Stimulated activated CD4-positive, alpha-beta T cell treated with anti-CD3 and anti-CD28 coated beads, Interleukin-4, amount 100 ng/mL, for 4 hours (primary cell): ENCODE data around the gene TRIM66.
"Not testable (repeated sequence)": the region's sequence is repeated elsewhere in the genome, so short reads cannot be mapped to it uniquely, and the experiment has no call there.

Experiments
- DNase-seq, 2 experiments: peaks; one replicate each; pipeline ENCODE4 v3.0.0-alpha.2; 2020

The TRIM66 gene

DNA sequence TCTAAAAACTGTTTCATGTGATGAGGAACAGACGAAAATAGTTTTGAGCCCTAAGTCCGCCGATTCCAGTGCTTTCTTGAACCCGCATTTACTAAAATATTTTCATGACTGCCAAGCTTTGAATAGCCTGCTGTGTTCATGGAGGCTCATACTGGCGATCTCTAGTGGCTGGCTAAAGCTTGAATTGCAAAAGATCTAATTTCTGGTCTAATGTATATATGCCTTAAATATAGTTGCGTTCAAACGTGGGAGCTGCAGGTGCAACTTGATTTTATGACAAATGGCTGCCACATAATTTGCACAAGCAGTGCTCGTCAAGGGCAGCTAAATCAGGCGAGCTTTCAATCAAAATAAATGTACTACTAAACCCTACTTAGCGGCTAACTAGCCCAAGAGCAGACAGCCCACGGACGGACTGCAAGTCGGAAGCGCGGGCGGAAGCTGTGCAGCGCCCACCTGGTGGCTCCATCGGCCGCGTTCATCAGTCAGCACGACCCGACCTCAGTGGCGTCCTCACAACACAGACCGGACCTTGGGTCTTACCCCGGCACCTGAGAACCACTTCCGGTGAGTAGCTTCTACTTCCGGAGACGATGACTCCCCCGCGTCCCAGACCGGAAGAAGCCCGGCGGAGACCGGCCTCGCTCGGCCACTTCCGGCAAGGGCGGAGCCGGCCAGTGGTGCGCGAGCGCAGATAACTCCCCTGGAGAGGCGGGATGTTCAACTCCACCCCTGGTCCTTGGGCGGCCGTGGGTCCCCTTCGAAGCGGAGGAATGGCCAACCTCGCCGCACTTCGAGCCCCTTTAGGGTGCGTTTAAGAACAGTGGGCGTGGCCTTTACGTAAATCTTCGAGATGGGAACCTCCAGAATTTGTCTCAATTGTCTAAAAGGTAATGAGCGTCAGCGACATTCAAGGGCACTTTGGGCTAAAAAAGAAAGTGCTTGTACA, 6.2 kb upstream of the TRIM66 start:
- peak; percentile 74 to 81 for DNase-seq

DNA sequence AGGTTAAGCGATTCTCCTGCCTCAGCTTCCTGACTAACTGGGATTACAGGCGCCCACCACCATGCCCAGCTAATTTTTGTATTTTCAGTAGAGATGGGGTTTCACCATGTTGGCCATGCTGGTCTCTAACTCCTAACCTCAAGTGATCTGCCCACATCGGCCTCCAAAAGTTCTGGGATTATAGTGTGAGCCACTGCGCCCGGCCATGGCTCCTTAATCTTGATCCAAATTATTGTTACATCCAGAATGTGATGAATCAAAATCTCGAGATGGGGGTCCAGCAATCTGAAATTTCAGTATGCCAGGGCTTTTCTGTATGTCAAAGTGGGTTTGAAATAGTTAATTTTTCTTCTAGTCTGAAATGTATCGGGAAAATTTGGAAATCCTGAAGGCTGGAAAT, 3.9 kb upstream of the TRIM66 start:
- DNase-seq: no peak

DNA sequence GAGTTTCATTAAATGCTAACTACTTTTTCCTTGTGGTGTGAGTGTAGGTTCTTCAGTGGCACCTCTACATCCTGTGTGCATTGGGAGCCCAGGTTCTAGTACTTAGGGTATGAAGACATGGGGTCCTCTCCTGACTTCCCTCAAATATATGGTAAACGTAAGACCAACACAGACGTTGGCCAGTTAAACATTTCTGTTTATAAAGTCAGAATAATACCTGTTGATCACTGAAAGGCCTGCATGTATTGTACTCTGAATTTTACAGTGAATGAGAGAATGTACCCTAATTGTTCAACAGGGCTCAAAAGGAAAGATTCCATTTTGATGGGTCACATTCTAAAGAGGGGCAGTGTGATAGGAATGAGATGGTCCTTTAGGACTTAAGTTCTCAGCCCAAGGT, 3.4 kb upstream of the TRIM66 start:
- DNase-seq: no peak

DNA sequence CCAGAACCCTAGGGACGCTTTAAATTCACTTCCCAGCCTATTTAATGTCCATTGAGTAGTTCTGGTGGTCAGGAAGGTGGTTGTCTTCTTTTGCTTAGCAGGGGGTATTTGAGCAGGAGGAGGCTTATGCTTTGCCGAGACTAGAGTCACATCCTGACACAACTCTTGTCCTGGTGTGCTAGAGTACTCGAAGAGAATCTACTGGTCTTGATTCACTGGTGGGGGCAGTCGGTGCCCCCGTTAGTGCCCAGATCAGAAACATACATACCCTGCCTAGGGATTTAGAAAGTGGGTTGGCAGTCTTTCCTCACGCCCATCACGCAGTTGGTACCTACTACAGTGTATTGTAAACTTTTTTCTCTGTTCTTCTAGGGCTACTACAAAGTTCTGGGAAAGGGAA, 2.8 kb upstream of the TRIM66 start:
- DNase-seq: no peak

DNA sequence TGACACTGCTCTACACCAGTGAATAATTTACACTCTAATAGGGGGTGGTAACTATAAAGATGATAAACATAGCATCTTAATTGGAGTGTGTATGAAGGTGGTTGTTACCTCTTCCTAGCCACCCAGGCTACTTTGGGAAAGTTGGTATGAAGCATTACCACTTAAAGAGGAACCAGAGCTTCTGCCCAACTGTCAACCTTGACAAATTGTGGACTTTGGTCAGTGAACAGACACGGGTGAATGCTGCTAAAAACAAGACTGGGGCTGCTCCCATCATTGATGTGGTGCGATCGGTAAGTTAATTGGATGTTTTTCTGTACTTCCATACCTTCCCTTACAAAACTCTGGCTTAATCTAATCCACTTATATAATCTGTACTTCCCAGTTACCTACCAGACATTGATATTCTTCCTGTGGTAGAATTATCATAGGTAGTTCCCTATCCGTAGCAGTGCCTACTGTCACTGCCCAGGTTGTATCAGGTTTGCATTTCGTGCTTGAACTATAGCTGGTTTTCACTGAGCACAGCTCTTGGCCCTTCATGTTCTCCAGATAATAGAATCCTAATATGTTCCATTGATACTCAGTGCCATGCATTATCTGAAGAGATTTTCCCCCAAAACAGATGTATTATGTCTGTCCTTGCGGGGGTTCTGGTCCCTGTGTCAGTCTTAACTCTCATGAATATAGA, 2.3 kb upstream of the TRIM66 start:
- DNase-seq: no peak

DNA sequence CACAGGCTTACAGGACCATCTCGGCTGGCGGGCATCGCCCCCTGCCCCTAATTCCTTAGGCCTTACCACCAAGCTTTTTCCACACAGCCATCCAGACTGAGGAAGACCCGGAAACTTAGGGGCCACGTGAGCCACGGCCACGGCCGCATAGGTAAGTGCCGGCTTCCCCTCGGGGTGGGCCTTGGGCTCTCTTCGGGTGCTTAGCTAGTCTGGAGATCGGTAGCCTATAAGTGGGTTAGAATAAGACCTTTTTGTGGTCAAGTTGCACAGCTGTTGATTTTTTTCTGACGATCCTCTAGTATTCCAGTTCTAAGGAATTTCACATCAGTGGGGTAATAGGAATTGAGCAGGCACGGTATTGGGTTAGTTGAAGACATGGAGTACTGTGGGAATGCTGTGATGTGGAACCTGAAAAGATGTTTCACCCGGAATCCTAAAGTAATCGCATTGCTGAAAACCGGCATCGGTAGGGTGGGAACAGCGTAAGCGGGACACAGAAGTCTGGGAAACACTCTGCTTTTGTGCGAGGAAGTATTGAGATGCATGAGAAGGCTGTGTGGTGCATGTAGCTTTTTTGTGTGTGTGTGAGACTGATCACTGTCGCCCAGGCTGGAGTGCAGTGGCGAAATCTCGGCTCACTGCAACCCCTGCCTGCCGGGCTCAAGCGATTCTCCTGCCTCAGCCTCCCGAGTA, 796 bp upstream of the TRIM66 start:
- peak in 1 of 2 experiments; percentile 27 for DNase-seq

DNA sequence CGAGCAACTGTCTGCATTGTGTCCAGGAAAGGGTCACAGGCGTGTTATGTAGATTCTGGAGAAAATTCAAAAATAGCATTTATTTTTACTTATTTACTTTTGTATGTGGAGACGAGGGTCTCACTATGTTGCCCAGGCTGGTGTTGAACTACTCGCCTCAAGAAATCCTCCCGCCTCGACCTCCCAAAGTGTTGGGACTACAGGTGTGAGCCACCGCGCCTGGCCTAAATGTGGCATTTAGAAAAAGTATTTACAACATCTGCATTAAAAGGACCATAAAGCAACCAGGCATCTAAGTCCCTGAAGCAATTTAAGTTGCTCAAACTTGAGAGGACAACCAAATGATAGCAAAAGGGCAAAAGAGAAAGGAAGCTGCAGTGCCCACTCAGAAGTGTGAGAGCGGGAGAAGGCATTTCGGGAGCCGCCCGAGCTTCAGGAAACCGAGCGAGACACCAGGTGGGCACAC, 595 bp downstream of the TRIM66 start:
- no peak for DNase-seq

DNA sequence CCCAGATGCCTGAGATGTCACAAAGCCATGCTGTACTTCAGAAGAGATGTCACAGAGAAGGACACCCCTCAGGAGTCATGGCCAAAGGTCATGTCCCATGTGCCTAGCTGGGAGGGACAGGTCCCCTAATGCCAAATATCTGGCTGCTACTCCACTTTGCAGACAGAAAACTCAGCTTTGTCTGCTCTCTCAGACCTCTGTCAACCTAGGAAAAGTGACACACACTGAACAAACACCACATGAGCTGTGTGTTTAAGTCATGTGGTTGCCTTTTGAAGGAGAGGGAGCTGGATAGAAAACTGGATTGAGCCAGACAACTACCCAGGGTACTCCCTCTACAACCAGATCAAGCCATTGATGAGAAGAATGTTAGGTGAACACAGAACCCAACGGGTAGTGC, 3.5 kb downstream of the TRIM66 start:
- no peak for DNase-seq

DNA sequence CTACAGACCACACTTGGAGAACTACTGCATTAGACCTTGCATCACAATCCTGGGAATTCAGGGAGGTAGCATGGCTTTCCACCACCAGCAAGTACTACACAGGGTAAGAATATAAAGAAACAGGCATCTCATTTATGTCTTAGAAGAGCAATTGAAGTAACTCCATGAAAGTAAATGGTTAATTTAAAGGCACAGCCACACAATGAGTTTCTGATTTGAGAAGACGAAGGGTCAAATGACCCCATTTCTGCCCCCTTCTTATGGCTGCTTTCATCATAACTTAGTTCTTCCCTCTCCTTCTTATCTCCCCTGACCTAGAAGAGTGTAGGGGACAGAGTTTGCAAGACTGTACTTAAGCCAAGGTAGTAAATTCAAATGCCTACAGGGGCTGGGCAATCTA, 6.0 kb downstream of the TRIM66 start:
- DNase-seq: no peak

DNA sequence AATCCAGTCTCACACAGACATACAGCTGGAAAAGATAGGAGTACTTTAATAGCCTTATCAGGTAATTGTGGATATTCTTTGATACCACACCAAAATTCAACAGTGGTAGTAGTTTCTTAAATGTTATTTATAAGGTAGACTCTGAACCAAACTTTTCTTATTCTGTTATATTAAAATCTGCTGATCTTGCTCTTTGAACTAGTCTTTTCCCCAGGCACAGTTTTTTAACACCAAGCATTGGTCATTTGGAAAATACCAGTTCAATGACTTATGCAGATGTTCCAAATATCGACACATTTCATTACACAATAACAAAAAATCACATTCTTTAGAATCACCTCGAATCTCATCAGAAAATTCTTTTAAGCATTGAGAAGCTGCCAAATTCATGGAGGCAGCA, 7.6 kb downstream of the TRIM66 start:
- DNase-seq: no peak

DNA sequence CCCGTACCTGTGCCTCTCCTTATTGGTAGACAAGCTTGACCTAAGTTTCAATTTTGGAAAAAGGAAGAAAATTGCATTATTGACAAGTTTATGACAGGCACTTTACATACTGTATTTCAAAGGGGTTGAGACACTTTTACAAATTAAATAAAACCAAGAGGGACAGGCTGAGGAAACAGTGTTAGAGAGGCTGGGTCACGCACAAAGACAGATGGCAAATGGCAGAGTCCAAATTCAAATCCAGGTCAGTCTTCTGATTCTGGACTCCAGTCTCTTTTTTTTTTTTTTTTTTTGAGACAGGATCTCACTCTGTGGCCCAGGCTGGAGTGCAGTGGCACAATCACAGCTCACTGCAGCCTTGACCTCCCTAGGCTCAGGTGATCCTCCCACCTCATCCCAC, 10.1 kb downstream of the TRIM66 start:
- DNase-seq: no peak

DNA sequence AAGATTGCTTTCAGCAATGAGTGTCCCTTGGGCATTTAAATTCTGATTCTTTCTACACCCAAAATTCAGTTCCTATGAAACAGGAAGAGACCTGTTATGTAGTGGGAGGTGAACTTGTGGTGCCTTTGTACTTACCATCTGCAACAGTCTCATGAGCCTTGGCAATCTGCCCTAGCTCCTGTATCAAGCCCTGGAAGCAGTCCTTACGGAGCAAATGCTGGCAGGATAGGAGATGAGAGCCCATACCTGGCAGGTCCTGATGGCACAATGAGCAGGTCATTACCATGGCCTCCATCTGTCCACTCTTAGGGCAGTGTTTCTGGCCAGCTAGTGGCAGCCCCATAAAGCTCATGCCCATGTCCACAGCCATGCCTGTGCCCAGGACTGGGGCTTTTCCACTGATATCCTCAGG, 10.8 kb downstream of the TRIM66 start:
- no peak for DNase-seq

DNA sequence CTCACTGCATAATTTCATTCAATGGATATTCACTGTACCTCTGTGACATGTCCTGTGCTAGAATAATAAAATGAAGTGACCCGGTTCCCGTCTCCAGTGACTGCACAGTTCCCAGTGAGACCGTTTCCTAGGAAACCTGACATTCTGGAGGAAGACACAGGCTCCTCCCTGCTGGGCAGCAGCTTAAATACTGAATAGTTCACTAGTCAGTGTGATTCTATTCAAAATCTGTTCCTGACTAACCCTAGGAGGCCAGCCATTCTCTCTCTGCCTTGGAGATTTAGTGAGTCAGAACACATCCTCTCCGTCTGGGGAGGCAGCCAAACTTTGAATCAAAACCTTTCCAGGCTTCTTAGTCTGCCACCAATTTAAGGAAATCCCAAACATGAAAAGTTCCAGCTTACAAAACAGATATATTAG, 11.3 kb downstream of the TRIM66 start:
- no peak for DNase-seq

DNA sequence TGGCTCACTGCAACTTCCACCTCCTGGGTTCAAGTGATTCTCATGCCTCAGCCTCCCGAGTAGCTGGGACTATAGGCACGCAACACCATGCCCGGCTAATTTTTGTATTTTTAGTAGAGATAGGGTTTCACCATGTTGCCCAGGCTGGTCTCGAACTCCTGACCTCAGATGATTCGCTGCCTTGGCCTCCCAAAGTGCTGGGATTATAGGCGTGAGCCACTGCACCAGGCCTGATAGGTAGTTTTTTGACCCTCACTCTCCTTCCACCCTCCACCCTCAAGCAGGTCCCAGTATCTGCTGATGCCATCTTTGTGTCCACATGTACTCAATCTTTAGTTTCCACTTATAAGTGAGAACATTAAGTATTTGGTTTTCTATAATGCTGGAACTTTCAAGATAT, 12.4 kb downstream of the TRIM66 start:
- DNase-seq: not testable (repeated sequence)

DNA sequence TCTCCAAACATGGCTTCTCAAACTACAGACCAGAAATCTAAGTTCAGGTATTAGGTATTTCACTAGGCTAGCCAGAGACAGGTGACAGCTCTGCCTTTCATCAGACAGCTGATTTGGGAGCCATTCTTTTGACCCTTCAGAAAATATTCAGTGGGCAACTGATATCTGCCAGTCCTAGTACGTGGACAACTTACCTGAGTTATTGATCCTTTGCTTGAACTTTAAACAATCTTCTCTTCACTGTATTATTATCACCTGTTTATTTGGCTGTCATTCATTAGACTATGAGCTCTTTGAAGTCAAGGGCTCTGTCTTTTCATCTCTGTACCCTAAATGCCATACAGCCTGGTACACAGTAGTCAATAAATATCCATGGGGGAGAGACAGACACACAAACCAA, 17.2 kb downstream of the TRIM66 start:
- no peak for DNase-seq

DNA sequence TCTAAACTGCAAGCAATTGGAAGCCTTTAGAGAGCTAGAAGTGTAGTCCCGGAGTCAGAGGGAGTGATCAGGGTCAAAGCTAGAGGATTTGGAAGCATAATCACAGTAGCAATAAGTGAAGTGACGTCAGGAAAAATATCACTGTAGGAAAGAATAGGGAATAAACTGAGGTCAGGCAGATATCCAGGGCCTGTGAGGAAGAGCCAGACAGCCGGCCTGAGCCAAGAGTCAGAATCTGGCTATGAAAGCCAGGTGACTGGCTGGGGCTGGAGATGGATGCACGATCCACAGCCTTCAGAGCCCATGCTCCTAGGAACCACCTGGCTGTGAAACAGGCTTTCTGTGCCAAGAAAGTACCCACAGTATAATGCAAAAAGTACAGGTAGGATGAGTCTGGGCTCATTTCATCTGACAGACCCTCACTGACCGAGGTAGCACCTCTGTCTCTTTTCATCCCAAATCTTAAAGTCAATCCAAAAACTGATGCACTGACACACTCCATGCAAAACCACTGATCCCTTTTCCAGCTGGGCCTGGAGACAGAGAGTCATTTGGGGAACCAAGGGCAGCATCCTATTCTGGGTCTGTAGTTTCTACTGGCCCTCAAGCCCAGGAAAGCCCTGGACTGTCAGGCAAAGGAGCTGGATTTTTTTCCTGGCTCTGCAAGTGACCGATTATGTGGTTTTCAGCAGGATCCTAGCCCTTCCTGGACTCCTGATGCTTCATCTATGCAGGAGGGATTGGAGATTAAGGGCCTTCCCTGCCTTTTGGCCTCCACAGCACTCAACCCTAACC, 21.3 kb downstream of the TRIM66 start:
- no peak for DNase-seq

DNA sequence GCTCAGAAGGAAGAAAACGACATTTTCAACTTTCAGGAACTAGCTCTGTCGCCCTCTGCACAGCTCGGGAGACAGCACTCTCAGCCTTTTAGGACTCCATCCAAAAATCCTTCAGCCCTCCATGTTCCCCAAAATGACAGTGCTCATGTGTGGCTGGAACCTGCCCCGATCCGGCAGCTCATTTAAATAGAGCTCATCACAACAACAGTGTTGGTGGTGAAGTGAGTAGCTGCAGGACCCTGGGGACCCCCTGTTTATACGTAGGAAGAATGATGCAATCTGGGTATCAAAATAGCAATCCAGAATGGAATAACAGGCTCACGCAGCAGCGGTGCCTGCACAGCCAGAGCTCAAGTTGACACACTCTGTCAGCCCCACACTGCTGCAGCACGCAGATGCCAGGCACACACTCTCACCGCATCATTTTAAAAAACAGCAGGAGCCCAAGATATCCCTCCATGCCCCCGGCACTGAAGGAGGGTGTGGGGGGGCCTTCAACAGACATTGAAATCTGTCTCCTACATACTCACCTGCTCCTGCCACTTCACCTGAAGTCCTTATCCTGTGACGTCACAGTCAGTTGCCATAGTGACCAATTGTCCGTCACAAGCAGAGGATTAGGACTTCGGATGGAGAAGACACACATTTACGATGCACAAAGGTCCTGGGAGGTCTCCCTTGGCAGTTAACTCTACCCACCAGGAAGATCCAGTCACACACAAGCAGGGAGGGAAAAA, 24.0 kb downstream of the TRIM66 start:
- no peak for DNase-seq

DNA sequence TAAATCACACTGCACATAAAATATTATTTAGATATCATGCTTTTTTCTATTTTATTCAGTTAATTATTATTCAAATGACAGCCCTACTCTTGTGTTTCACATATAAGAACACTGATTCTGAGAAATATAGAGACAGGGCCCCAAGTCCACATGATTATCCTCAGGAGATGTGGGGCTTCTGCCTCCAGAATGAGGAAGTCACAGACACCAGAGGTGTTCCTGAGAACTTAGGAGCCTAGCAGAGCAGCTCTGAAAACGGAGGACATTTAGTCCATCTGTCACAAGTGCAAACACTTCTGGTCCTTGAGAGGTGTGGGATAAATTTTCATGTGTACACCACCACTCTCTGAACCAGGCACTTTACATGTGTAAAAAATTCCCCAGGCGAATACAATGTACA, 26.2 kb downstream of the TRIM66 start:
- DNase-seq: no peak

DNA sequence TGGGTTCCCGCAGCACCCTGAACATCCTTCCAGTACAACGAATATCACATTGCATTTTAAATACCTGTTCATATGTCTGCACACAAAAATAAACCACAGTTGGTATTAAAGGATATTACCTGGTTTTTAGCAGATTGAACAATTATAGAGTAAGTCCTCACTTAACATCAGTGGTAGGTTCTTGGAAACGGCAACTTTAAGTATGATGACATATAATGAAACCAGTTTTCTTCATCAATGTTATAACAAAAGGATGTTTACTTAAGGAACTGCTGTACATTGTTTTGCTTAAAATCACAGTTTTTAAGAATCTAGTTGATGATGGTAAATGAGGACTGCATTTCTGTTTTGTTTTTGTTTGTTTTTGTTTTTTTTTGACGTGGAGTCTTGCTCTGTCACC, 28.0 kb downstream of the TRIM66 start:
- DNase-seq: no peak

DNA sequence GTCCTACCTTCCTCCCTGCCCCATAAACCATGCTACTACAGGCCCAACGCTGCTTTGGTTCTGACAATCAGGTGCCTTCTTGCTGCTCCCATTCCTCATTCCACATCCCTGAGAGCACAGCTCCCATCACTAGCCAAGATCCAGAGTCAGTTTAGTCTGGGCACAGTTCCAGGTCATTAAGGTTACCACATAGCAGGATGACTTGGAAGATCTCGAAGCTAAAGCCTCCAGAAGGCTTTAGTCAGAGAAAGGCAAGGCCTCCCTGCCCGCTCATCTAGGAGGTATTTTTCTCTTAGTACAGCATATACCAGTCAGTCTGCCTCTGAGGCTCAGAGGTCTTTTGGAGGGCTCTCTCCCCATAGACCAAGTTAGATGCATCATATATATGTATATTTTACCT, 30.3 kb downstream of the TRIM66 start:
- no peak for DNase-seq

DNA sequence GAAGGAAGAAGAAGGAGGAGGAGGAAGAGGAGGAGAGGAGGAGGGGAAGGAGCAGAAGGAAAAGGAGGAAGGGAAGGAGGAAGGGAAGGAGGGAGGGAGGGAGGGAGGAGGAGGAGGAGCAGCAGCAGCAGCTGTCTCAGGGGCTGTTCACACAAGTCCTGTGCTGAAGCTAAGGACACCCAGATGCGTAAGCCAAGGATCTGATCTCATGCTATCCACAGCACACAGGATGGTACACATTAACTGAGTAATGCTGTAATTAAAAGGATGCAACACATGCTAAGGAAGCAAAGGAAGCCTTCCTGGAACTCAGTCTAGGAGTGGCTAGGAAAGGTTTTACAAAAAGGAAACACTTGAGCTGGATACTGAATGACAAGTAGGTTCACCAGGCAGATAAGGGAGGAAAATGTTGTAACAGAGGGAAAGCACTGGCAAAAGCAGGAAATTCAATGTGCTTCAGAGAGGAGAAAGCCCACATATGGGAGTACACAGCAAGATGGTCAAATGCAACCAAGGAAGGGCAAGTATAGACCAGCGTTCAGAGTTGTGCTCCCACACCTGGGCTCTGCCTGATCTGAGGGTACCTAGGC, 32.0 kb downstream of the TRIM66 start:
- no peak for DNase-seq

DNA sequence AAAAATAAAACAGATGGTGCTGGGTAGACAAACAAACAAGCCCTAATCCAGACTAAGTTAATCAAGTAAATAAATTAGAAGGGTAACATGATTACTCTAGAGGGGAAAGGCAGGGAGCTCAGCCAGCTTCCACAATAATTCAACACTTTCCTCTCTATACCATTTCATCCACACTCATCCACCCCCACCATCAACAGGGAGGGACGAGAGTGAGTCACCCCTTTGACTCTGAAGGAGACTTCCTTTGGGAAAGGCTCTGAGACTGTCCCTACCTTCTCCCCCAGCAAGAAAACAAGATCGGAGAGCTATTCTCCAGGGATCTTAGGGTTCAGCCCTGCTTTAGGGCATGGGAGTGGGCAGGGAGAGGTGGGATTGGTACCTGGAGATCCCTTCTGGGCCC, 33.1 kb downstream of the TRIM66 start:
- DNase-seq: no peak
